SK-N-SH (cell line): Measurements from ENCODE around the gene PASK. TPM values are rescaled to one million over a fixed set of nuclear protein-coding genes. Genes with fewer than 3 reads are reported as not detected.

Experiments used
- CTCF ChIA-PET: fragments of 300-600, 350-600 bp; formaldehyde crosslinking; extraction: SDS; loops from one replicate; lab custom pipeline; 2021; lab: Yijun Ruan, JAX
- POLR2A ChIA-PET: fragments of 350-600 bp; sonication (Branson Sonifier 250); formaldehyde crosslinking; extraction: SDS; loops from one replicate; lab custom pipeline; 2020; ENCODE audit warnings: antibody characterized with exemption, inconsistent platforms; lab: Yijun Ruan, JAX
- DNase-seq: peaks from one replicate; pipeline ENCODE4 v3.0.0; 2012
- H2AFZ ChIP-seq: fragments of 200-600 bp; sonication (generic); 2 replicates; pipeline ENCODE4 v1.8.1; 2016; ENCODE audit warnings: antibody characterized with exemption, mild to moderate bottlenecking, low read depth
- H3F3A ChIP-seq: fragments of 200-600 bp; sonication (generic); replicated peaks from 2 replicates; pipeline ENCODE3; 2016; ENCODE audit warnings: antibody characterized with exemption, mild to moderate bottlenecking; ENCODE audit not compliant: insufficient read depth
- H3K27ac ChIP-seq, 2 experiments: fragments of 200-500 bp in 1 of 2; fragments of 200-600 bp in 1 of 2; sonication (Bioruptor generic) in 1 of 2; sonication (generic), shearing (Covaris generic) in 1 of 2; 2 replicates each; pipeline versions ENCODE4 v1.5.1 to v1.6.1; 2014 to 2016; ENCODE audit warnings: low read depth in 2 of 2, inconsistent platforms in 1 of 2, low read length in 1 of 2, mild to moderate bottlenecking in 1 of 2, mixed read lengths in 1 of 2
- H3K27me3 ChIP-seq: fragments of 200-600 bp; sonication (generic), shearing (Covaris generic); 2 replicates; pipeline ENCODE4 v1.6.1; 2016; ENCODE audit warnings: mixed run types; ENCODE audit not compliant: insufficient read depth
- H3K36me3 ChIP-seq, 2 experiments: fragments of 200-500 bp in 1 of 2; fragments of 200-600 bp in 1 of 2; sonication (Bioruptor generic) in 1 of 2; sonication (generic) in 1 of 2; replicated peaks in 1 of 2; 2 replicates each; pipeline versions ENCODE3 to v1.5.1; 2014 to 2016; ENCODE audit warnings: low read length in 1 of 2, mild to moderate bottlenecking in 1 of 2; ENCODE audit not compliant: insufficient read depth in 2 of 2, control insufficient read depth in 1 of 2
- H3K4me1 ChIP-seq, 2 experiments: fragments of 200-500 bp in 1 of 2; fragments of 200-600 bp in 1 of 2; sonication (Bioruptor generic) in 1 of 2; sonication (generic), shearing (Covaris generic) in 1 of 2; 2 replicates each; pipeline versions ENCODE4 v1.5.1 to v1.6.1; 2014 to 2016; ENCODE audit warnings: low read depth in 1 of 2, low read length in 1 of 2, mixed run types in 1 of 2; ENCODE audit not compliant: insufficient read depth in 2 of 2, control insufficient read depth in 1 of 2
- H3K4me2 ChIP-seq: fragments of 200-600 bp; sonication (generic), shearing (Covaris generic); 2 replicates; pipeline ENCODE4 v1.6.1; 2017; ENCODE audit warnings: mixed run types
- H3K4me3 ChIP-seq, 2 experiments: fragments of 200-500 bp in 1 of 2; fragments of 200-600 bp in 1 of 2; sonication (Bioruptor generic) in 1 of 2; sonication (generic), shearing (Covaris generic) in 1 of 2; 2 replicates each; pipeline versions ENCODE4 v1.5.1 to v1.8.1; 2014 to 2016; ENCODE audit warnings: low read depth in 2 of 2, inconsistent platforms in 1 of 2, low read length in 1 of 2, mild to moderate bottlenecking in 1 of 2, mixed read lengths in 1 of 2, moderate library complexity in 1 of 2
- H3K79me2 ChIP-seq: fragments of 200-600 bp; sonication (generic); 2 replicates; pipeline ENCODE4 v1.8.1; 2017; ENCODE audit warnings: mild to moderate bottlenecking; ENCODE audit not compliant: insufficient read depth
- H3K9ac ChIP-seq: fragments of 200-600 bp; sonication (generic); 2 replicates; pipeline ENCODE4 v1.6.1; 2017; ENCODE audit warnings: mixed run types
- H3K9me2 ChIP-seq: fragments of 200-600 bp; sonication (generic); 2 replicates; pipeline ENCODE4 v1.6.1; 2017; ENCODE audit warnings: mixed run types
- H3K9me3 ChIP-seq: fragments of 200-600 bp; sonication (generic); 2 replicates; pipeline ENCODE4 v1.6.1; 2017; ENCODE audit warnings: mixed run types, mild to moderate bottlenecking, moderate library complexity
- H4K20me1 ChIP-seq: fragments of 200-600 bp; sonication (generic); 2 replicates; pipeline ENCODE4 v1.6.1; 2017; ENCODE audit warnings: mild to moderate bottlenecking, mixed run types; ENCODE audit not compliant: insufficient read depth
- EP300 ChIP-seq, 2 experiments: IDR thresholded peaks; 2 replicates each; pipeline versions ENCODE4 v1.4.0 to v1.6.1; 2012; ENCODE audit warnings: borderline replicate concordance in 1 of 2, low read depth in 1 of 2, low read length in 1 of 2
- FOXM1 ChIP-seq: IDR thresholded peaks from 2 replicates; pipeline ENCODE4 v1.4.0; 2012; ENCODE audit warnings: low read depth, mild to moderate bottlenecking
- GATA2 ChIP-seq: sonication (generic); formaldehyde crosslinking; IDR thresholded peaks from 2 replicates; pipeline ENCODE4 v1.5.0; 2020; ENCODE audit warnings: mild to moderate bottlenecking, missing genetic modification reagents
- JUND ChIP-seq: IDR thresholded peaks from 2 replicates; pipeline ENCODE4 v1.4.0; 2012
- RCOR1 ChIP-seq: fragments of 150-350 bp; IDR thresholded peaks from 2 replicates; pipeline ENCODE4 v1.6.1; 2017; ENCODE audit warnings: antibody characterized with exemption, low read length
- SMC3 ChIP-seq: IDR thresholded peaks from 2 replicates; pipeline ENCODE4 v1.6.1; 2012; ENCODE audit warnings: low read depth, low read length, improper control_type of control experiment
- whole genome bisulfite sequencing: methylation state at CpG from one replicate; pipeline ENCODE4 v1.1.6; 2017; ENCODE audit warnings: low lambda C conversion rate; 5-methylcytosine and 5-hydroxymethylcytosine counted together
- polyA plus RNA-seq, 3 experiments: library from polyadenylated mRNA; depleted of rRNA; stranded (reverse); fragments of >200 nt; gene quantifications; 2 replicates each; pipeline ENCODE4 v1.2.3, GENCODE V29; 2012
- TF ChIP-seq, protein P1 (sequence below): IDR thresholded peaks from 2 replicates; pipeline ENCODE4 v1.6.1; 2012; ENCODE audit warnings: mild to moderate bottlenecking, low read depth, low read length, moderate library complexity
- TF ChIP-seq, protein P2 (sequence below): IDR thresholded peaks from 2 replicates; pipeline ENCODE4 v1.4.0; 2012; ENCODE audit warnings: low read depth, borderline replicate concordance
- TF ChIP-seq, protein P3 (sequence below): IDR thresholded peaks from 2 replicates; pipeline ENCODE4; 2012

Gene PASK
- polyA plus RNA-seq, 1 of the 3 experiments (the other 2 are of a cell fraction): 6.3 TPM

DNA sequence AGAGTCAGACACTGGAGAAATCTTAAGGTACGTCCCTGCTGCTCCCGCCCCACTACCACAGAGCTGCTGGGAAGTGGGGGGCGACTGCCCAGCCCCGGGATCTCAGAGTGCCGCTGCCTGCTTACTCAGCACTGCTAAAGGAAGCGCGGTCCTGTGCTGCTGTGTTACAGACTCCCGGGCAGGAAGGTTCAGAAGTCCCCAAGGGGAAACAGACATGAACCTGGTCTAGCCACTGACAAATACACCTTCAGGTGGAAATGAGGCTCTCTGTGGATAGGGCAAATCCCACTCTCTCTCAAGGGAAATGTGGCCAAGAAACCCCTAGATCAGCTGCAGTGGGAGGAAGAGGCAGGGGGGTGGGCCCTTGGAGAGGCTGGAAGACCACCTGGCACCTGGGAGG, 60.9 kb downstream of the PASK start:
- H3K27me3 ChIP-seq: no peaks in the 10 kb centered on the region
- 94% methylated on average over 8 of the region's 8 CpGs for WGBS
- H3K9me2 ChIP-seq: no peaks in the 10 kb centered on the region
- H3K79me2 ChIP-seq: no peaks in the 10 kb centered on the region
- TF ChIP-seq SMC3 (no peak), EP300 (IDR thresholded peaks at IDR 0.05; ENCODE audit: borderline replicate concordance in 1 of 2, low read depth in 1 of 2, low read length in 1 of 2) (no peak), FOXM1 (no peak)
- peaks cover 8% of the 10 kb centered on the region for H3F3A ChIP-seq
- H3K36me3 ChIP-seq: peaks cover 35 to 72% of the 10 kb centered on the region in 2 experiments
- no peak overlapping the region for H3K9ac ChIP-seq
- no peak overlapping the region for H3K4me2 ChIP-seq
- ChIA-PET POLR2A (no interaction called here), CTCF (no interaction called here)
- H3K4me1 ChIP-seq: no peaks in the 10 kb centered on the region
- DNase-seq: no peak
- H3K9me3 ChIP-seq: no peaks in the 10 kb centered on the region
- H3K4me3 ChIP-seq: no peak overlapping the region
- no peak overlapping the region for H2AFZ ChIP-seq
- H4K20me1 ChIP-seq: no peaks in the 10 kb centered on the region
- H3K27ac ChIP-seq: no peak overlapping the region

DNA sequence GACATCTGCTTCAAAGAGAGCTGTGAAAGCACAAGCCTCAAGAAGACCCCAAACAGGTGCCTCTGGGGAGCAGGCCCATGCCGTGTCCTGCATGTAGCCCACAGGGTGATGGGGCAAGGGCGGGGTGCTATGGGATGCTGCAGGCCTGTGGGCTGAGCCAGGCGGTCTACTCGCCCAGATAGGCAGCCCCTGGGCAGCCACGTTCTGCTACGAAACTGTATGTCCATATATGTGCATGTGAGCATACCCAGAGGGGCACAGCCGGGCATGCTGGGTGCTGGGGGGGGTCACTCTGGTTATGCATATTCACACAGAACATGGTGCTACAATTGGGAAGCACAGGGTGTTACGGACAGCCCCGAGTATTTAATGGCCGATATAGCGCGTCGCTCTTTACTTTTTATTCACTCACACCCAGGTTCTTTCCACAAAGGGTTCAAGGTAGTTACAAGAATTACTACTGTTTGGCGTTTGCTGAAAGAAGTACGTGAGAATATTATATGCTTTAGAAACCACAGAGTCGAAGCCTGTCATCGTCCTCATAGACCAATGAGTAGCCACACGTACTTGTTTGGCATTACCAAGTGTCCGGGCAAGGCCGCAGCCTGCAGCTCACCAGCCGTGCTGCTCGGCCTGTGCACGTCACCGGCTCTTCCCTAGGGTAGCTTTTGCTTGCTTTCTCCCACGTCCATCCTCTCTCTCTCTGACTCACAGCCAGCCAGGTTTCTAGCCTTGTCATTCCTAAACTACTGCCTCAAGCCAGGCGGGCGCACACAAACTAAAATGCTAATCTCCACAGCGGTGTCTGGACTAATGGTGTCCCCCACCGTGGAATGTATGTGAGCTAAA, 61.6 kb downstream of the PASK start:
- ChIA-PET CTCF (no interaction called here), POLR2A (no interaction called here)
- peaks cover 35 to 64% of the 10 kb centered on the region in 2 experiments for H3K36me3 ChIP-seq
- no peak overlapping the region for H3K9ac ChIP-seq
- peaks cover 8% of the 10 kb centered on the region for H3F3A ChIP-seq
- H3K4me1 ChIP-seq: no peaks in the 10 kb centered on the region
- no peak overlapping the region for H3K4me2 ChIP-seq
- no peak for DNase-seq
- no peaks in the 10 kb centered on the region for H3K79me2 ChIP-seq
- no peaks in the 10 kb centered on the region for H3K9me3 ChIP-seq
- H2AFZ ChIP-seq: no peak overlapping the region
- H3K27me3 ChIP-seq: no peaks in the 10 kb centered on the region
- 96% methylated on average over 27 of the region's 29 CpGs for WGBS
- H4K20me1 ChIP-seq: no peaks in the 10 kb centered on the region
- no peaks in the 10 kb centered on the region for H3K9me2 ChIP-seq
- H3K27ac ChIP-seq: no peak overlapping the region
- TF ChIP-seq GATA2 (CRISPR knock-in tag) (no peak), JUND (no peak), RCOR1 (no peak)
- TF ChIP-seq, protein P1, sequence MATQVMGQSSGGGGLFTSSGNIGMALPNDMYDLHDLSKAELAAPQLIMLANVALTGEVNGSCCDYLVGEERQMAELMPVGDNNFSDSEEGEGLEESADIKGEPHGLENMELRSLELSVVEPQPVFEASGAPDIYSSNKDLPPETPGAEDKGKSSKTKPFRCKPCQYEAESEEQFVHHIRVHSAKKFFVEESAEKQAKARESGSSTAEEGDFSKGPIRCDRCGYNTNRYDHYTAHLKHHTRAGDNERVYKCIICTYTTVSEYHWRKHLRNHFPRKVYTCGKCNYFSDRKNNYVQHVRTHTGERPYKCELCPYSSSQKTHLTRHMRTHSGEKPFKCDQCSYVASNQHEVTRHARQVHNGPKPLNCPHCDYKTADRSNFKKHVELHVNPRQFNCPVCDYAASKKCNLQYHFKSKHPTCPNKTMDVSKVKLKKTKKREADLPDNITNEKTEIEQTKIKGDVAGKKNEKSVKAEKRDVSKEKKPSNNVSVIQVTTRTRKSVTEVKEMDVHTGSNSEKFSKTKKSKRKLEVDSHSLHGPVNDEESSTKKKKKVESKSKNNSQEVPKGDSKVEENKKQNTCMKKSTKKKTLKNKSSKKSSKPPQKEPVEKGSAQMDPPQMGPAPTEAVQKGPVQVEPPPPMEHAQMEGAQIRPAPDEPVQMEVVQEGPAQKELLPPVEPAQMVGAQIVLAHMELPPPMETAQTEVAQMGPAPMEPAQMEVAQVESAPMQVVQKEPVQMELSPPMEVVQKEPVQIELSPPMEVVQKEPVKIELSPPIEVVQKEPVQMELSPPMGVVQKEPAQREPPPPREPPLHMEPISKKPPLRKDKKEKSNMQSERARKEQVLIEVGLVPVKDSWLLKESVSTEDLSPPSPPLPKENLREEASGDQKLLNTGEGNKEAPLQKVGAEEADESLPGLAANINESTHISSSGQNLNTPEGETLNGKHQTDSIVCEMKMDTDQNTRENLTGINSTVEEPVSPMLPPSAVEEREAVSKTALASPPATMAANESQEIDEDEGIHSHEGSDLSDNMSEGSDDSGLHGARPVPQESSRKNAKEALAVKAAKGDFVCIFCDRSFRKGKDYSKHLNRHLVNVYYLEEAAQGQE: no peak
- TF ChIP-seq, protein P2, sequence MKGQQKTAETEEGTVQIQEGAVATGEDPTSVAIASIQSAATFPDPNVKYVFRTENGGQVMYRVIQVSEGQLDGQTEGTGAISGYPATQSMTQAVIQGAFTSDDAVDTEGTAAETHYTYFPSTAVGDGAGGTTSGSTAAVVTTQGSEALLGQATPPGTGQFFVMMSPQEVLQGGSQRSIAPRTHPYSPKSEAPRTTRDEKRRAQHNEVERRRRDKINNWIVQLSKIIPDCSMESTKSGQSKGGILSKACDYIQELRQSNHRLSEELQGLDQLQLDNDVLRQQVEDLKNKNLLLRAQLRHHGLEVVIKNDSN: no peak
- TF ChIP-seq, protein P3, sequence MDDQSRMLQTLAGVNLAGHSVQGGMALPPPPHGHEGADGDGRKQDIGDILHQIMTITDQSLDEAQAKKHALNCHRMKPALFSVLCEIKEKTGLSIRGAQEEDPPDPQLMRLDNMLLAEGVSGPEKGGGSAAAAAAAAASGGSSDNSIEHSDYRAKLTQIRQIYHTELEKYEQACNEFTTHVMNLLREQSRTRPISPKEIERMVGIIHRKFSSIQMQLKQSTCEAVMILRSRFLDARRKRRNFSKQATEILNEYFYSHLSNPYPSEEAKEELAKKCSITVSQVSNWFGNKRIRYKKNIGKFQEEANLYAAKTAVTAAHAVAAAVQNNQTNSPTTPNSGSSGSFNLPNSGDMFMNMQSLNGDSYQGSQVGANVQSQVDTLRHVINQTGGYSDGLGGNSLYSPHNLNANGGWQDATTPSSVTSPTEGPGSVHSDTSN: no peak
- H3K4me3 ChIP-seq: no peak overlapping the region
